Endodermal cell (in vitro differentiated cells): ENCODE results near the gene MAPT. TPM values are rescaled to one million over a fixed set of nuclear protein-coding genes. Genes with fewer than 3 reads are reported as not detected.
"Not testable (repeated sequence)": the region's sequence is repeated elsewhere in the genome, so short reads cannot be mapped to it uniquely, and the experiment has no call there.

Source experiments
- DNase-seq: peaks from one replicate; pipeline ENCODE4 v3.0.0-alpha.2; 2017
- H3K27ac ChIP-seq: 2 replicates; pipeline ENCODE4 v1.5.1; 2013; ENCODE audit warnings: mild to moderate bottlenecking, low read depth, low read length, moderate library complexity
- H3K27me3 ChIP-seq: 2 replicates; pipeline ENCODE4 v1.6.1; 2013; ENCODE audit warnings: mild to moderate bottlenecking, low read length, moderate library complexity; ENCODE audit not compliant: insufficient read depth, control insufficient read depth, poor library complexity, severe bottlenecking
- H3K36me3 ChIP-seq: 2 replicates; pipeline ENCODE4 v1.7.0; 2013; ENCODE audit warnings: mild to moderate bottlenecking, low read length, moderate library complexity; ENCODE audit not compliant: control insufficient read depth, insufficient read depth
- H3K4me1 ChIP-seq: one replicate; pipeline ENCODE4 v1.7.0; 2013; ENCODE audit warnings: low read length; ENCODE audit not compliant: control insufficient read depth, insufficient read depth
- H3K4me3 ChIP-seq: 2 replicates; pipeline ENCODE4 v1.5.1; 2013; ENCODE audit warnings: mild to moderate bottlenecking, low read length, moderate library complexity
- H3K9ac ChIP-seq: 2 replicates; pipeline ENCODE4 v1.6.1; 2013; ENCODE audit warnings: mild to moderate bottlenecking, low read length, moderate library complexity; ENCODE audit not compliant: poor library complexity, severe bottlenecking; ENCODE audit errors: extremely low read depth
- H3K9me3 ChIP-seq: 2 replicates; pipeline ENCODE4 v1.6.1; 2013; ENCODE audit warnings: mild to moderate bottlenecking, low read length, moderate library complexity; ENCODE audit not compliant: control insufficient read depth
- H3K27ac Mint-ChIP-seq: 2 replicates; pipeline ENCODE4 v1.8.0; 2020; ENCODE audit warnings: mixed read lengths
- H3K27me3 Mint-ChIP-seq: 2 replicates; pipeline ENCODE4 v1.8.0; 2021; ENCODE audit warnings: mild to moderate bottlenecking, mixed read lengths; ENCODE audit not compliant: insufficient read depth
- H3K36me3 Mint-ChIP-seq: 2 replicates; pipeline ENCODE4 v1.8.0; 2020; ENCODE audit warnings: low read depth, mixed read lengths
- H3K4me1 Mint-ChIP-seq: 2 replicates; pipeline ENCODE4 v1.8.0; 2020; ENCODE audit warnings: mixed read lengths
- H3K4me3 Mint-ChIP-seq: 2 replicates; pipeline ENCODE4 v1.8.0; 2020; ENCODE audit warnings: mild to moderate bottlenecking, moderate library complexity, mixed read lengths
- H3K9me3 Mint-ChIP-seq: 2 replicates; pipeline ENCODE4 v1.8.0; 2020; ENCODE audit warnings: mild to moderate bottlenecking, mixed read lengths
- CTCF ChIP-seq: fragments of 200-600 bp; sonication (generic); conservative IDR thresholded peaks from 2 replicates; pipeline ENCODE4 v1.5.0; 2021; ENCODE audit warnings: antibody characterized with exemption, mild to moderate bottlenecking
- WGBS, 2 experiments: methylation state at CpG; one replicate each; pipeline versions ENCODE4 v1.1.5 to v1.1.7; 2013; ENCODE audit warnings: missing lambda C conversion rate in 2 of 2, mixed read lengths in 1 of 2; ENCODE audit not compliant: insufficient coverage in 1 of 2, insufficient read length in 1 of 2; 5-methylcytosine and 5-hydroxymethylcytosine counted together
- total RNA-seq, 2 donors: library from RNA; stranded (reverse); fragmentation: NEBNext Ultra II Directional in 1 of 2; extraction: Animal tissue kit (Norgen Biotek cat#: 25700) in 1 of 2; gene quantifications; 2 replicates in 1 of 2; 3 replicates in 1 of 2; pipeline ENCODE4 v1.2.1, GENCODE V29; 2021

The MAPT gene
- total RNA-seq, 2 donors from 2014 or later, result 0.69 to 0.73 TPM

GRCh38 chr17:45857977-45858708 is 36.2 kb upstream of the MAPT start:
- 60 to 68% methylated on average over 6 to 10 of the region's 10 CpGs for WGBS, 2 experiments
- no peaks in the 10 kb centered on the region for H3K4me1 ChIP-seq
- H3K4me3 Mint-ChIP-seq, result no peak overlapping the region
- no peaks in the 10 kb centered on the region for H3K9me3 Mint-ChIP-seq
- no peaks in the 10 kb centered on the region for H3K36me3 ChIP-seq
- DNase-seq, result peak; percentile 94
- H3K4me1 Mint-ChIP-seq, result no peaks in the 10 kb centered on the region
- H3K27ac ChIP-seq, result no peak overlapping the region
- no peaks in the 10 kb centered on the region for H3K9me3 ChIP-seq
- no peak overlapping the region for H3K27ac Mint-ChIP-seq
- no peak overlapping the region for H3K4me3 ChIP-seq
- H3K27me3 ChIP-seq, result peaks cover 10% of the 10 kb centered on the region
- H3K9ac ChIP-seq, result no peak overlapping the region
- no peak for TF ChIP-seq CTCF
- peaks cover 15% of the 10 kb centered on the region for H3K27me3 Mint-ChIP-seq
- no peaks in the 10 kb centered on the region for H3K36me3 Mint-ChIP-seq

DNA sequence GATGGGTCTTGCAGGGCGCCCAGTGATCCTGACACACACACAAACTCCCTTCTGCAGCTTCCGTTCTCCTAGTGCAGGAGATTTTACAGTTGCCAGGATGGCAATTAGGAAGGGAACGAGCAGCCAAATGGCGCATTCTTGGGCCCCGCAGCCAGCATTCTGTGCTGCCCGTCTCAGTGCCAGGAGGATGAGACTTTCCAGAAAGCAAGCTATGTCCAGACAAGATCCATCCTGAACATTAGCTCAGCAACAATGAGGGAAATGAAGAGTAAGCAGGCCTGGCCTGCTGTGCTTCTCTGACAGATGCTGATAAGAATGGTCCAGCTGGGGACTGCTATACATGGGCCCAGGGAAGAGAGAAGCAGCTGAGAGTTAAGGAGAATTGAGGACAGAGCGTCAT is 33.2 kb upstream of the MAPT start:
- no peaks in the 10 kb centered on the region for H3K9me3 Mint-ChIP-seq
- peaks cover 11% of the 10 kb centered on the region for H3K27me3 Mint-ChIP-seq
- peaks cover 14% of the 10 kb centered on the region for H3K4me1 Mint-ChIP-seq
- H3K36me3 ChIP-seq, result no peaks in the 10 kb centered on the region
- H3K4me1 ChIP-seq, result no peaks in the 10 kb centered on the region
- no peak overlapping the region for H3K27ac ChIP-seq
- no peak overlapping the region for H3K4me3 ChIP-seq
- H3K9ac ChIP-seq, result no peak overlapping the region
- no peak overlapping the region for H3K4me3 Mint-ChIP-seq
- no peak for TF ChIP-seq CTCF
- H3K27me3 ChIP-seq, result no peaks in the 10 kb centered on the region
- H3K9me3 ChIP-seq, result no peaks in the 10 kb centered on the region
- WGBS, 2 experiments, result 89 to 96% methylated on average over 4 to 7 of the region's 7 CpGs
- no peak for DNase-seq
- H3K27ac Mint-ChIP-seq, result no peak overlapping the region
- no peaks in the 10 kb centered on the region for H3K36me3 Mint-ChIP-seq

- not testable (repeated sequence) for H3K27ac Mint-ChIP-seq, H3K27me3 ChIP-seq, H3K36me3 Mint-ChIP-seq, H3K4me3 Mint-ChIP-seq, DNase-seq, H3K27ac ChIP-seq, H3K9ac ChIP-seq, H3K9me3 ChIP-seq, H3K4me1 ChIP-seq, H3K36me3 ChIP-seq, H3K9me3 Mint-ChIP-seq, H3K4me3 ChIP-seq
- 77 to 92% methylated on average over 7 to 9 of the region's 9 CpGs for WGBS, 2 experiments
- Mint-ChIP-seq H3K4me1 (peaks cover 14% of the 10 kb centered on the region), H3K27me3 (peaks cover 11% of the 10 kb centered on the region)
Measured at GRCh38 chr17:45862127-45862526, 32.2 kb upstream of the MAPT start.
